H9 (cell line): ENCODE data around the gene FCF1. TPM values are rescaled to one million over a fixed set of nuclear protein-coding genes. Genes with fewer than 3 reads are reported as not detected.

ENCODE experiments used
- DNase-seq: peaks from one replicate; pipeline ENCODE4 v3.0.0-alpha.2; 2017
- H2AFZ ChIP-seq: one replicate; pipeline ENCODE4 v1.6.1; 2013; ENCODE audit warnings: mild to moderate bottlenecking, low read length, control low read depth, moderate library complexity
- H2AK5ac ChIP-seq: 2 replicates; pipeline ENCODE4 v1.6.1; 2013; ENCODE audit warnings: low read length, control low read depth, mixed read lengths; ENCODE audit not compliant: insufficient read length
- H2BK120ac ChIP-seq: one replicate; pipeline ENCODE4 v1.6.1; 2013; ENCODE audit warnings: low read depth, mild to moderate bottlenecking, low read length, control low read depth, inconsistent platforms; ENCODE audit not compliant: poor library complexity, severe bottlenecking
- H2BK12ac ChIP-seq: 2 replicates; pipeline ENCODE4 v1.6.1; 2013; ENCODE audit warnings: low read length, control low read depth, mixed read lengths, low read depth; ENCODE audit not compliant: insufficient read length
- H2BK15ac ChIP-seq: 2 replicates; pipeline ENCODE4 v1.6.1; 2013; ENCODE audit warnings: low read depth, low read length, control low read depth
- H2BK20ac ChIP-seq: one replicate; pipeline ENCODE4 v1.6.1; 2013; ENCODE audit warnings: low read depth, mild to moderate bottlenecking, low read length, control low read depth, inconsistent platforms; ENCODE audit not compliant: poor library complexity, severe bottlenecking
- H2BK5ac ChIP-seq: 2 replicates; pipeline ENCODE4 v1.6.1; 2013; ENCODE audit warnings: low read length, control low read depth, mixed read lengths; ENCODE audit not compliant: insufficient read length
- H3K14ac ChIP-seq: 2 replicates; pipeline ENCODE4 v1.6.1; 2013; ENCODE audit warnings: low read length, control low read depth; ENCODE audit not compliant: insufficient read depth
- H3K18ac ChIP-seq: 2 replicates; pipeline ENCODE4 v1.6.1; 2013; ENCODE audit warnings: low read depth, mild to moderate bottlenecking, mixed read lengths, low read length, control low read depth; ENCODE audit not compliant: insufficient read length
- H3K23ac ChIP-seq: 2 replicates; pipeline ENCODE4 v1.6.1; 2013; ENCODE audit warnings: low read length, control low read depth, mixed read lengths, low read depth; ENCODE audit not compliant: insufficient read length
- H3K23me2 ChIP-seq: 2 replicates; pipeline ENCODE4 v1.6.1; 2013; ENCODE audit warnings: low read depth, mild to moderate bottlenecking, mixed read lengths, low read length, control low read depth; ENCODE audit not compliant: insufficient read length, poor library complexity, severe bottlenecking
- H3K27ac ChIP-seq: 2 replicates; pipeline ENCODE4 v1.5.1; 2013; ENCODE audit warnings: low read length, control low read depth, mixed read lengths, low read depth; ENCODE audit not compliant: insufficient read length
- H3K27me3 ChIP-seq: 2 replicates; pipeline ENCODE4 v1.6.1; 2013; ENCODE audit warnings: low read length, control low read depth, inconsistent platforms; ENCODE audit not compliant: insufficient read depth
- H3K4ac ChIP-seq: 2 replicates; pipeline ENCODE4 v1.6.1; 2013; ENCODE audit warnings: low read depth, mild to moderate bottlenecking, control low read depth, inconsistent platforms, low read length, moderate library complexity
- H3K4me1 ChIP-seq: 2 replicates; pipeline ENCODE4 v1.6.1; 2013; ENCODE audit warnings: low read length, control low read depth, inconsistent platforms; ENCODE audit not compliant: insufficient read depth
- H3K4me2 ChIP-seq: 2 replicates; pipeline ENCODE4 v1.6.1; 2013; ENCODE audit warnings: low read length, control low read depth, mixed read lengths; ENCODE audit not compliant: insufficient read length, insufficient read depth
- H3K56ac ChIP-seq: 2 replicates; pipeline ENCODE4 v1.6.1; 2013; ENCODE audit warnings: low read depth, mild to moderate bottlenecking, mixed read lengths, low read length, control low read depth; ENCODE audit not compliant: insufficient read length
- H3K79me1 ChIP-seq: 2 replicates; pipeline ENCODE4 v1.6.1; 2013; ENCODE audit warnings: low read depth, mild to moderate bottlenecking, moderate library complexity, low read length, control low read depth, inconsistent platforms; ENCODE audit not compliant: insufficient read depth, poor library complexity, severe bottlenecking
- H3K79me2 ChIP-seq: 2 replicates; pipeline ENCODE4 v1.6.1; 2013; ENCODE audit warnings: low read length, control low read depth, inconsistent platforms; ENCODE audit not compliant: insufficient read depth
- H3K9ac ChIP-seq: 2 replicates; pipeline ENCODE4 v1.6.1; 2013; ENCODE audit warnings: low read length, control low read depth, mixed read lengths; ENCODE audit not compliant: insufficient read length; ENCODE audit errors: extremely low read depth
- H3K9me3 ChIP-seq: one replicate; pipeline ENCODE4 v1.6.1; 2013; ENCODE audit warnings: low read depth, low read length, inconsistent platforms; ENCODE audit not compliant: control insufficient read depth
- H3T11ph ChIP-seq: one replicate; pipeline ENCODE4 v1.6.1; 2013; ENCODE audit warnings: mild to moderate bottlenecking, low read length, control low read depth, inconsistent platforms
- H4K20me1 ChIP-seq: one replicate; pipeline ENCODE4 v1.6.1; 2013; ENCODE audit not compliant: control insufficient read depth, insufficient read length, insufficient read depth
- H4K5ac ChIP-seq: 2 replicates; pipeline ENCODE4 v1.6.1; 2013; ENCODE audit warnings: low read depth, mild to moderate bottlenecking, mixed read lengths, low read length, control low read depth; ENCODE audit not compliant: insufficient read length
- H4K8ac ChIP-seq: replicated peaks from 2 replicates; pipeline ENCODE4 v1.6.1; 2013; ENCODE audit warnings: low read length, control low read depth, mixed read lengths, low read depth; ENCODE audit not compliant: insufficient read length
- H4K91ac ChIP-seq: 2 replicates; pipeline ENCODE4 v1.6.1; 2013; ENCODE audit warnings: low read depth, mild to moderate bottlenecking, moderate library complexity, mixed read lengths, low read length, control low read depth; ENCODE audit not compliant: insufficient read length
- H3K27ac Mint-ChIP-seq, 3 experiments: 2 replicates in 2 of 3; 3 replicates in 1 of 3; pipeline ENCODE4 v1.8.0; 2020 to 2021; ENCODE audit warnings: mixed read lengths in 3 of 3, mild to moderate bottlenecking in 1 of 3, moderate library complexity in 1 of 3
- H3K27me3 Mint-ChIP-seq: 2 replicates; pipeline ENCODE4 v1.8.0; 2021; ENCODE audit warnings: low read depth, mild to moderate bottlenecking, moderate library complexity, mixed read lengths
- H3K36me3 Mint-ChIP-seq, 3 experiments: 2 replicates in 2 of 3; 3 replicates in 1 of 3; pipeline ENCODE4 v1.8.0; 2020 to 2021; ENCODE audit warnings: low read depth in 3 of 3, mixed read lengths in 3 of 3; ENCODE audit not compliant: insufficient read depth in 1 of 3
- H3K4me1 Mint-ChIP-seq, 2 experiments: 2 replicates each; pipeline ENCODE4 v1.8.0; 2020; ENCODE audit warnings: mixed read lengths in 2 of 2
- H3K4me3 Mint-ChIP-seq, 2 experiments: 2 replicates in 1 of 2; 3 replicates in 1 of 2; pipeline ENCODE4 v1.8.0; 2020 to 2021; ENCODE audit warnings: mild to moderate bottlenecking in 2 of 2, mixed read lengths in 2 of 2, moderate library complexity in 1 of 2
- H3K9me3 Mint-ChIP-seq, 2 experiments: 2 replicates in 1 of 2; 3 replicates in 1 of 2; pipeline ENCODE4 v1.8.0; 2020; ENCODE audit warnings: mild to moderate bottlenecking in 2 of 2, mixed read lengths in 2 of 2, moderate library complexity in 1 of 2
- CTCF ChIP-seq: fragments of 200-600 bp; sonication (generic); conservative IDR thresholded peaks from 3 replicates; pipeline ENCODE4 v1.8.0; 2021; ENCODE audit warnings: antibody characterized with exemption, mild to moderate bottlenecking
- WGBS: extraction: QIAGEN DNeasy Blood & Tissue Kit; methylation state at CpG from one replicate; pipeline ENCODE4 v1.1.7; 2013; ENCODE audit warnings: missing lambda C conversion rate, low lambda C conversion rate, mixed read lengths; ENCODE audit not compliant: insufficient read length; ENCODE audit errors: extremely low coverage; 5-methylcytosine and 5-hydroxymethylcytosine counted together
- total RNA-seq: library from RNA; stranded (reverse); gene quantifications from 2 replicates; pipeline ENCODE4 v1.2.1, GENCODE V29; 2021

FCF1 gene
- total RNA-seq, 1 experiment from 2014 or later, result 87.7 TPM

GRCh38 chr14:74723134-74723533 is 10.2 kb downstream of the FCF1 start:
- no peaks in the 10 kb centered on the region for H3K4me1 Mint-ChIP-seq
- no peak overlapping the region for H2AK5ac ChIP-seq

More at GRCh38 chr14:74723134-74723533, 10.2 kb downstream of the FCF1 start:
- H4K20me1 ChIP-seq, result no peaks in the 10 kb centered on the region
- H3K18ac ChIP-seq, result no peak overlapping the region
- no peaks in the 10 kb centered on the region for H3K27me3 ChIP-seq
- H3T11ph ChIP-seq, result no peak overlapping the region
- no peak overlapping the region for H2BK120ac ChIP-seq
- H3K27ac ChIP-seq, result no peak overlapping the region
- no peaks in the 10 kb centered on the region for H3K9me3 ChIP-seq
- H4K5ac ChIP-seq, result no peak overlapping the region
- H3K4me1 ChIP-seq, result no peaks in the 10 kb centered on the region
- TF ChIP-seq CTCF, result no peak
- H2BK20ac ChIP-seq, result no peak overlapping the region
- no peak overlapping the region for H3K56ac ChIP-seq
- H2BK15ac ChIP-seq, result no peak overlapping the region
- no peak overlapping the region for H3K4ac ChIP-seq
- no peak overlapping the region for H3K14ac ChIP-seq
- WGBS, result no CpG with 5 or more reads among the region's 3 CpGs
- H3K4me3 Mint-ChIP-seq, result no peak overlapping the region
- H3K79me2 ChIP-seq, result no peaks in the 10 kb centered on the region
- H3K9ac ChIP-seq, result no peak overlapping the region
- no peak overlapping the region for H2BK12ac ChIP-seq
- no peak overlapping the region for H2AFZ ChIP-seq
- DNase-seq, result no peak
- no peak overlapping the region for H4K8ac ChIP-seq
- H3K27ac Mint-ChIP-seq, result no peak overlapping the region
- no peak overlapping the region for H3K4me2 ChIP-seq
- peaks cover 14 to 31% (median 26%) of the 10 kb centered on the region in 3 experiments for H3K36me3 Mint-ChIP-seq
- no peaks in the 10 kb centered on the region for H3K79me1 ChIP-seq
- peaks cover 0 to 2% of the 10 kb centered on the region in 2 experiments; a peak in 3 of 5 replicates for H3K9me3 Mint-ChIP-seq
- H3K23ac ChIP-seq, result no peak overlapping the region
- H3K23me2 ChIP-seq, result no peaks in the 10 kb centered on the region
- H3K27me3 Mint-ChIP-seq, result no peaks in the 10 kb centered on the region
- H2BK5ac ChIP-seq, result no peak overlapping the region
- H4K91ac ChIP-seq, result no peak overlapping the region
